Activated CD8-positive, alpha-beta T cell treated with anti-CD3 and anti-CD28 coated beads, Interleukin-2, amount 10 ng/mL, durations not matched to agents 7 days and 5 days (primary cell): ENCODE results near the gene KLHDC3. TPM values are rescaled to one million over a fixed set of nuclear protein-coding genes. Genes with fewer than 3 reads are reported as not detected.
"Not testable (repeated sequence)": the region's sequence is repeated elsewhere in the genome, so short reads cannot be mapped to it uniquely, and the experiment has no call there.

ENCODE experiments used
- ATAC-seq: fragments of 150-1000 bp; cut with Tn5 transposase; one replicate; pipeline ENCODE4 v1.10.0; 2021; ENCODE audit warnings: moderate library complexity
- CTCF ChIA-PET: fragments of 350-600 bp; sonication (Branson Sonifier 250); formaldehyde crosslinking; loops from one replicate; lab custom pipeline; 2021; ENCODE audit warnings: antibody characterized with exemption; lab: Charles Lee
- POLR2A ChIA-PET: fragments of 350-600 bp; sonication (Branson Sonifier 250); formaldehyde crosslinking; loops from one replicate; lab custom pipeline; 2021; ENCODE audit warnings: antibody characterized with exemption; lab: Charles Lee
- DNase-seq: peaks from one replicate; pipeline ENCODE4 v3.0.0-alpha.2; 2020
- H3K27ac Mint-ChIP-seq: one replicate; pipeline ENCODE4 v1.8.0; 2021; ENCODE audit warnings: mild to moderate bottlenecking, mixed read lengths
- H3K27me3 Mint-ChIP-seq: one replicate; pipeline ENCODE4 v1.8.0; 2021; ENCODE audit warnings: low read depth, mixed read lengths
- H3K36me3 Mint-ChIP-seq: one replicate; pipeline ENCODE4 v1.8.0; 2021; ENCODE audit warnings: low read depth, mixed read lengths
- H3K4me1 Mint-ChIP-seq: one replicate; pipeline ENCODE4 v1.8.0; 2021; ENCODE audit warnings: low read depth, mixed read lengths
- H3K4me3 Mint-ChIP-seq: one replicate; pipeline ENCODE4 v1.8.0; 2021; ENCODE audit warnings: mild to moderate bottlenecking, mixed read lengths
- H3K9me3 Mint-ChIP-seq: one replicate; pipeline ENCODE4 v1.8.0; 2022; ENCODE audit warnings: mixed read lengths; ENCODE audit not compliant: insufficient read depth
- total RNA-seq, 2 experiments: library from RNA; stranded (reverse); gene quantifications; one replicate each; pipeline ENCODE4 v1.2.3, GENCODE V29; 2021

The KLHDC3 gene
- total RNA-seq, 2 experiments from 2014 or later: 75.4 to 76.0 TPM

GRCh38 chr6:43032326-43032725 lies 18.3 kb downstream of the KLHDC3 start:
- Mint-ChIP-seq H3K36me3 (peaks cover 50% of the 10 kb centered on the region), H3K4me3 (no peak overlapping the region), H3K27me3 (no peaks in the 10 kb centered on the region), H3K27ac (no peak overlapping the region), H3K9me3 (no peaks in the 10 kb centered on the region), H3K4me1 (no peaks in the 10 kb centered on the region)
- DNase-seq (no peak), ATAC-seq (no peak)
- POLR2A ChIA-PET: interaction anchor here (0.6 to 1.4 kb wide), 2 partner anchors 12 to 35 kb away, joined by 3 to 5 read pairs; no protein-coding TSS in a partner anchor
- CTCF ChIA-PET: interaction anchor here (1.5 kb wide), 1 partner anchor 115 kb away, joined by 3 read pairs; no protein-coding TSS in a partner anchor

DNA sequence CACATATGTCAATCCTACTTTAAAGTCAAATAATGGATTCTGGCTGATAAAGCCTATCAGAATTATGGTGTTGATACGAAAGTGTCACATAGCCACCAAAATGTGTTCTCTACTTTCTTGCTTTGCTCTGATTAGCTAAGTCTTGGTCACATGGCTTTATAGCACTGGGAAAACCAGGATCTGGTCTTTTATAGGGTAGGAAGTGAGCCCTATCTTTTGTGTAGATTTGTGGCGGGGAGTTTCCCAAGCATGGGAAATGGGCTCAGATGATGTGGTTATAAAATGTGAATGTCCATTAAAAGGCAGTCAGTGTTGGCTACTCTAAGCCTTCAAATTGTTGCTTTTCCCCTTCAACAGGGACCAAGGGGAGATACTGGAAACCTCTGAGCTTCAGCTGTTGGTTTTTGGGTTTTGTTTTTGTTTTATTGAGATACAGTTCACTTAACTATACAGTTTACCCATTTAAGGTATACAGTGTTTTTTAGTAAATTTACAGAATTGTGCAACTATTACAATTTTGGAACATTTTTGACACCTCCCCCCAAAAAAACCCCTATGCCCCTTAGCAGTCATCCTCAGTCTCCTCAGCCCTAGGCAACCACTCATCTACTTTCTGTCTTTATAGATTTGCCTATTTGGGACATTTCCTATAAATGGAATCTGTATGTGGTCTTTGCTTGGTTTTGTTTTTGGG lies 19.6 kb downstream of the KLHDC3 start:
- no peak overlapping the region for H3K4me3 Mint-ChIP-seq
- H3K27ac Mint-ChIP-seq: no peak overlapping the region
- H3K4me1 Mint-ChIP-seq: no peaks in the 10 kb centered on the region
- no peaks in the 10 kb centered on the region for H3K9me3 Mint-ChIP-seq
- POLR2A ChIA-PET: interaction anchor here (0.8 to 1.6 kb wide), 2 partner anchors 19 to 49 kb away, joined by 3 to 4 read pairs; partner anchors contain the start of genes KLHDC3 and PPP2R5D
- CTCF ChIA-PET: interaction anchor here (1.1 to 1.5 kb wide), 3 partner anchors 14 to 114 kb away, joined by 3 to 4 read pairs (median 3); no protein-coding TSS in a partner anchor
- H3K36me3 Mint-ChIP-seq: peaks cover 50% of the 10 kb centered on the region
- DNase-seq: no peak
- H3K27me3 Mint-ChIP-seq: no peaks in the 10 kb centered on the region
- no peak for ATAC-seq

- ATAC-seq (no peak), DNase-seq (no peak)
- H3K36me3 Mint-ChIP-seq: peaks cover 50% of the 10 kb centered on the region
- no peak overlapping the region for H3K27ac Mint-ChIP-seq
- ChIA-PET POLR2A (interaction anchor here (0.6 to 1.6 kb wide), 2 partner anchors 50 to 61 kb away, joined by 3 read pairs; partner anchors contain the start of gene PPP2R5D), CTCF (interaction anchor here (1.5 kb wide), 1 partner anchor 14 kb away, joined by 4 read pairs; no protein-coding TSS in a partner anchor)
- H3K27me3 Mint-ChIP-seq: no peaks in the 10 kb centered on the region
- no peak overlapping the region for H3K4me3 Mint-ChIP-seq
- no peaks in the 10 kb centered on the region for H3K9me3 Mint-ChIP-seq
- H3K4me1 Mint-ChIP-seq: no peaks in the 10 kb centered on the region
Measured at GRCh38 chr6:43034190-43034525, 20.1 kb downstream of the KLHDC3 start.

GRCh38 chr6:43035495-43036194 lies 21.6 kb downstream of the KLHDC3 start:
- no peaks in the 10 kb centered on the region for H3K9me3 Mint-ChIP-seq
- POLR2A ChIA-PET: interaction anchor here (1.6 kb wide), 1 partner anchor 51 kb away, joined by 3 read pairs; the partner anchor contains the start of gene PPP2R5D
- no peaks in the 10 kb centered on the region for H3K4me1 Mint-ChIP-seq
- CTCF ChIA-PET: no interaction called here
- no peaks in the 10 kb centered on the region for H3K27me3 Mint-ChIP-seq
- DNase-seq: no peak
- H3K36me3 Mint-ChIP-seq: peaks cover 45% of the 10 kb centered on the region
- no peak for ATAC-seq
- H3K27ac Mint-ChIP-seq: peak overlapping the region; percentile 64
- H3K4me3 Mint-ChIP-seq: no peak overlapping the region

- ChIA-PET CTCF (no interaction called here), POLR2A (no interaction called here)
- no peak overlapping the region for H3K27ac Mint-ChIP-seq
- H3K4me3 Mint-ChIP-seq: no peak overlapping the region
- peaks cover 41% of the 10 kb centered on the region for H3K36me3 Mint-ChIP-seq
- ATAC-seq: no peak
- no peak for DNase-seq
- no peaks in the 10 kb centered on the region for H3K4me1 Mint-ChIP-seq
- H3K9me3 Mint-ChIP-seq: no peaks in the 10 kb centered on the region
- no peaks in the 10 kb centered on the region for H3K27me3 Mint-ChIP-seq
Measured at GRCh38 chr6:43036712-43037111, 22.7 kb downstream of the KLHDC3 start.

GRCh38 chr6:43037197-43037596 lies 23.1 kb downstream of the KLHDC3 start:
- Mint-ChIP-seq H3K36me3 (peaks cover 38% of the 10 kb centered on the region), H3K9me3 (no peaks in the 10 kb centered on the region), H3K27me3 (no peaks in the 10 kb centered on the region), H3K27ac (peak overlapping the region; percentile 57), H3K4me1 (no peaks in the 10 kb centered on the region), H3K4me3 (no peak overlapping the region)
- DNase-seq (no peak), ATAC-seq (no peak)
- POLR2A ChIA-PET: no interaction called here
- CTCF ChIA-PET: interaction anchor here (1.5 kb wide), 1 partner anchor 106 kb away, joined by 3 read pairs; no protein-coding TSS in a partner anchor

GRCh38 chr6:43037706-43038105 lies 23.7 kb downstream of the KLHDC3 start:
- ChIA-PET POLR2A (no interaction called here), CTCF (interaction anchor here (1.5 kb wide), 1 partner anchor 106 kb away, joined by 3 read pairs; no protein-coding TSS in a partner anchor)
- Mint-ChIP-seq H3K4me1 (no peaks in the 10 kb centered on the region), H3K9me3 (no peaks in the 10 kb centered on the region), H3K4me3 (no peak overlapping the region), H3K27me3 (no peaks in the 10 kb centered on the region), H3K27ac (peak overlapping the region; percentile 57), H3K36me3 (peaks cover 40% of the 10 kb centered on the region)
- DNase-seq (no peak), ATAC-seq (no peak)

DNA sequence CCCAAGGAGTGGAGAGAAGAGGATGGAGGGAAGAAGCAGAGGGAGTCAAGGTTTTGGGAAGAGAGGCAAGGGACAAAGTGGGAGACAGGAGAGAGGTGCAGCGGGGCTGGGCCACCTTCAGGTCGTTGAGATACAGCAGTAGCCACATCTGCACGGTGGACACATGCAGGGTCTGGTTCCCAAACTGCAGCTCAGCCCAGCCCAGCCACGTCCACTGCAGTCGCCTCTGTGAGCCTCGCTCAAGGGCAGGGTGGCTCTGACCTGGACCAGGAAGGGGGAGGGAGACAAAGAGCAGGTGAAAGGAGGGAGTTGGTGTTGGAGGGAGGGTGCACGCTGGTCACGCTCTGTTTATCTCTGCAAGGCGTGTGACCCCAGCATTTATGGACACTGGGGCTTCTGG lies 24.7 kb downstream of the KLHDC3 start:
- H3K4me3 Mint-ChIP-seq: no peak overlapping the region
- ATAC-seq: no peak
- no peaks in the 10 kb centered on the region for H3K27me3 Mint-ChIP-seq
- H3K36me3 Mint-ChIP-seq: peaks cover 40% of the 10 kb centered on the region
- ChIA-PET CTCF (interaction anchor here (1.5 kb wide), 1 partner anchor 105 kb away, joined by 3 read pairs; no protein-coding TSS in a partner anchor), POLR2A (no interaction called here)
- no peaks in the 10 kb centered on the region for H3K4me1 Mint-ChIP-seq
- H3K27ac Mint-ChIP-seq: peak overlapping the region; percentile 23
- DNase-seq: no peak
- H3K9me3 Mint-ChIP-seq: no peaks in the 10 kb centered on the region

- Mint-ChIP-seq H3K36me3 (peaks cover 34% of the 10 kb centered on the region), H3K4me3 (no peak overlapping the region), H3K27ac (no peak overlapping the region), H3K4me1 (no peaks in the 10 kb centered on the region), H3K9me3 (no peaks in the 10 kb centered on the region), H3K27me3 (no peaks in the 10 kb centered on the region)
- POLR2A ChIA-PET: interaction anchor here (1.4 kb wide), 1 partner anchor 13 kb away, joined by 3 read pairs; the partner anchor contains the start of gene CUL7
- DNase-seq: no peak
- ATAC-seq: no peak
- CTCF ChIA-PET: no interaction called here
Measured at GRCh38 chr6:43040542-43041257, 26.7 kb downstream of the KLHDC3 start.

DNA sequence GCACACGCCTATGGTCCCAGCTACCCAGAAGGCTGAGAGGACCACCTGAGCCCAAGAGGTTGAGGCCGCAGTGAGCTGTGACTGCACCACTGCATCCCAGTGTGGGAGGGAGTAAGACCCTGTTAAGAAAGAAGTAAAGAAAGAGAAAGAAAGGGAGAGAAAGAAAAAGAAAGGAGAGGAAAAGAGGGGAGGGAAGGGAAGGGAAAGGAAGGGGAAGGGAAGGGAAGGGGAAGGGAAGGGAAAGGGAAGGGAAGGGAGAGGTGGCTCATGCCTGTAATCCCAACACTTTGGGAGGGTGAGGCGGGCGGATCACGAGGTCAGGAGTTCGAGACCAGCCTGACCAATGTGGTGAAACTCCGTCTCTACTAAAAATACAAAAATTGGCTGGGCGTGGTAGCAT lies 27.4 kb downstream of the KLHDC3 start:
- peaks cover 32% of the 10 kb centered on the region for H3K36me3 Mint-ChIP-seq
- H3K4me3 Mint-ChIP-seq, ATAC-seq, DNase-seq, CTCF ChIA-PET, H3K27me3 Mint-ChIP-seq, H3K27ac Mint-ChIP-seq, H3K9me3 Mint-ChIP-seq, H3K4me1 Mint-ChIP-seq: not testable (repeated sequence)
- POLR2A ChIA-PET: interaction anchor here (1.6 kb wide), 1 partner anchor 12 kb away, joined by 5 read pairs; the partner anchor contains the start of gene CUL7

DNA sequence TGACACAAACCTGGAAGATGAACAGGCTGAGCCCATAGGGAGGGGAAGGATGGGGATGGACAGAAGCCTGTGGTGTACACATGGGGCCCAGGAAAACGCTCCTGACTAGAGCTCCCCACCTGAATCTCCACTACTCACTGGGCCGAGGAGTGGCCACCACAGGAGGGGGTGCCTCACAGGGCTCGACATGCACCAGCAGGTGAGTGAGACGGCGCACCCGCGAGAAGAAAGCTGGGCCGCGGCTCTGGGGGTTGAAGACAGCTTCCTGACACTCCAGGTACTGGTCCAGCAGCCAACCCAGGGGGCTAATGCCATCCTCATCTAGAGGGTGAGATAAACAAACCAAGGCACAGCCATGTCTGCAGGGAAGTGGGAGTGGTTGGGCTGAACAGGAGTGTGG lies 29.3 kb downstream of the KLHDC3 start:
- ATAC-seq (no peak), DNase-seq (no peak)
- POLR2A ChIA-PET: no interaction called here
- Mint-ChIP-seq H3K36me3 (peaks cover 21% of the 10 kb centered on the region), H3K4me1 (no peaks in the 10 kb centered on the region), H3K27ac (no peak overlapping the region), H3K9me3 (no peaks in the 10 kb centered on the region), H3K4me3 (no peak overlapping the region), H3K27me3 (no peaks in the 10 kb centered on the region)
- CTCF ChIA-PET: no interaction called here
